Epithelial cell of proximal tubule (primary cell): Measurements from ENCODE around the gene ZNF595. TPM values are rescaled to one million over a fixed set of nuclear protein-coding genes. Genes with fewer than 3 reads are reported as not detected.
"Not testable (repeated sequence)": the region's sequence is repeated elsewhere in the genome, so short reads cannot be mapped to it uniquely, and the experiment has no call there.

ENCODE experiments used
- DNase-seq: peaks from one replicate; pipeline ENCODE4 v3.0.0-alpha.2; 2011; ENCODE audit warnings: low read depth
- H3K4me3 ChIP-seq: 2 replicates; pipeline ENCODE4 v1.5.1; 2011; ENCODE audit warnings: low read depth, mild to moderate bottlenecking, low read length
- total RNA-seq: library from RNA; depleted of rRNA; stranded (reverse); fragments of >200 nt; gene quantifications from 2 replicates; pipeline ENCODE4 v1.2.3, GENCODE V29; 2015

The ZNF595 gene
- 5.6 and 9.9 TPM in 2 replicates for total RNA-seq

DNA sequence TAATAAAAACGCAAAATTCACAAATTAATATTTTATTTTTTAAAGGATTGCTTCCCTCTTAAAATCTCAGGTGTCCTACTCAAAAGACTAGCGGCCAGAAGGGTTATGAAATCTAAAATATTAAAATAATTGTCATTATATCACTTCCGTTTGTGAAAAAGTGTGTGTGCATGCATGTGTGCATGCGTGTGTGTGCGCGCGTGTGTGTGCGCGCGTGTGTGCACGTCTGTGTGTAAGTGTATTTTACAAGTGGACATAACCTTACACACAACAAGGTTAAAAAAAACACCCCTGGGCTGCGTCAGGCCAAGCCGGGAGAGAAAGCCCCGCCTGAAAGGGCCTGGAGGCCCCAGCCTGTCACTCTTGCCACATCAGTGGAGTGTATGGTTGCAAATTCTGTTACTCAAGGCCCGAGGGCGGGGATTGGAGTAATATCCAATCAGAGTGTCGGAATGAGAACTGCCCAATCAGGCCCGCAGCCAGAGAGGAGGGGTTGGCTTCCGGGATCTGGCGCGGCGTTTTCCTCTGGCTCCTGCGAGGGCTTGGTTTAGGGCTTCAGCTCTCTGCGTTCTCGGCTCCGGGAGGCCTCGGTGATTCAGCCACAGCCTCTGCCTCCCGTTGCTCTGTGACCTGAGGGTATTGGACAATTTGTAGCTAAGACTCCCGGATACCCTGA, at the start of gene ZNF595:
ZNF595 (plus strand) TSS at position 518 of the 676 bp plus-strand sequence. CDS start 168 bp downstream, outside the sequence.
- not testable (repeated sequence) for DNase-seq

DNA sequence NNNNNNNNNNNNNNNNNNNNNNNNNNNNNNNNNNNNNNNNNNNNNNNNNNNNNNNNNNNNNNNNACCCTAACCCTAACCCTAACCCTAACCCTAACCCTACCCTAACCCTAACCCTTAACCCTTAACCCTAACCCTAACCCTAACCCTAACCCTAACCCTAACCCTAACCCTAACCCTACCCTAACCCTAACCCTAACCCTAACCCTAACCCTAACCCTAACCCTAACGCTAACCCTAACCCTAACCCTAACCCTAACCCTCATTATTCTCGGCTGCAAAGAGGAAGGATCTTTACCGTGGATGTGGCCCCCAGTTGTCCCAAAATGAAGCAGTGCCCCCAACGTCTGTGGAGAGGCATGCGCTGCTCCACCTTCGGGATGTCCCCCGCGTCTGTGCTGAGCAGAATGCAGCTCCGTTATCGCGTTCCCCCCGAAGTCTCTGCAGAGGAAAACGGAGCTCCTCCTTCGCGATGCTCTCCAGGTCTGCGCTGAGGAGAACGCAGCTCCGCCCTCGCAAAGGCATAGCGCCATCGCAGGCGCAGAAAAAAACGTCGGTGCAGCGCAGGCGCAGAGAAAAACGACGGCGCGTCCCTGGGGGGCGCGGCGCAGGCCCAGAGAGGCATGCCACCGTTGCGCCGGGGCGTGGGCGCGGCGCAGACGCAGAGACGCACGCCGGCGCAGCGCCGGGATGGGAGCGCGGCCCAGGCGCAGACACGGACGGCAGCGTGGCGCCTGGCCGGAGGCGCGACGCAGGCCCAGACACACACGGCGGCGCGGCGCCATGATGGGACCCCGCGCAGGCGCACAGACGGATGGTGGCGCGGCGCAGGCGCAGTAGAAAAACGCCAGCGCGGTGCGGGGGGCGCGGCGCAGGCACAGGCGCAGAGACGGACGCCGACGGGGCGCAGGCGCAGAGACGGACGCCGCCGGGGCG, 42.9 kb upstream of the ZNF595 start:
- DNase-seq, H3K4me3 ChIP-seq: not testable (repeated sequence)

More for the DNA sequence above, at the start of gene ZNF595:
- peak within 1 kb of the TSS; percentile 36 for H3K4me3 ChIP-seq

DNA sequence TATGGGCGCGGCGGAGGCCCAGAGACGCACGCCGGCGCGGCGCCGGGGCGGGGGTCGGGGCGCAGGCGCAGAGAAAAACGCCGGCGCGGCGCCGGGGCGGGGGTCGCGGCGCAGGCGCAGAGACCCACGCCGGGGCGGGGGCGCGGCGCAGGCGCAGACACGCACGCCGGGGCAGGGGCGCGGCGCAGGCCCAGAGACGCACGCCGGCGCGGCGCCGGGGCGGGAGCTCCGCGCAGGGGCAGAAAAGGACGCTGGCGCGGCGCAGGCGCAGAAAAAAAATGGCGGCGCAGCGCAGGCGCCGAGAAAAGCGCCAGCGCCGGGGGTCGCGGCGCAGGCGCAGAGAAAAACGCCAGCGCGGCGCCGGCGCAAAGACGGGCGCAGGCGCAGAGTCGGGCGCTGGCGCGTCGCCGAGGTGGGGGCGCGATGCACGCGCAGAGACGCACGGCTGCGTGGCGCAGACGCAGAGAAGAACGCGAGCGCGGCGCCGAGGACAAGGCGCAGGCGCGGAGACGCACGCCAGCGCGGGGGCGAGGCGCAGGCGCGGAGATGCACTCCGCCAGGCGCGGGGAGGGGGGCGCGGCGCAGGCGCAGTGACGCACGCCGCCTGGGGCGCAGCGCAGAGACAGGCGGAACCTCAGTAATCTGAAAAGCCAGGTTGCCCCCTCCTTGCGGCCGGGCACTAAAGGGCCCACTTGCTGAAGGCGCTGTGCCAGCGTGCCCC, 41.9 kb upstream of the ZNF595 start:
- DNase-seq, H3K4me3 ChIP-seq: not testable (repeated sequence)

DNA sequence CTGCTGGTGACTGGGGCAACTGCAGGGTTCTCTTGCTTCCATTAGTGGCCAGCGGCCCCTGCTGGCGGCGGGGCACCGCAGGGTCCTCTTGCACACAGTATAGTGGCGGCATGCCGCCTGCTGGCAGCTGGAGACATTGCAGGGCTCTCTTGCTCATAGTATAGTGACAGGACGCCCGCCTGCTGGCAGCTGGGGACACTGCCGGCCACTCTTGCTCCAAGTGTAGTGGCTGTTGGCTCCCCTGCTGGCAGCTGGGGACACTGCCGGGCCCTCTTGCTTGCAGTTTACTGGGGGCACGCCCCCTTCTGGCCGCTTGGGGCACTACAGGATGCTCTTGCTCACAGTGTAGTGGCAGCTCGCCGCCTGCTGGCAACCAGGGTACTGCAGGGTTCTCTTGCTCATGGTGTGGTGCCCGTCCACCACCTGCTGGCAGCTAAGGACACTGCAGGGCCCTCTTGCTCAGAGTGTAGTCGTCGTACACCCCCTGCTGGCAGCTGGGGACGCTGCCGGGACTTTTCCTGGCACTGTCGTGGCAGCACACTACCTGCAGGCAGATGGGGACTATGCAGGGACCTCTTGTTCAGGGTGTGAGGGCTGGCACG, 41.2 kb upstream of the ZNF595 start:
- H3K4me3 ChIP-seq, DNase-seq: not testable (repeated sequence)

DNA sequence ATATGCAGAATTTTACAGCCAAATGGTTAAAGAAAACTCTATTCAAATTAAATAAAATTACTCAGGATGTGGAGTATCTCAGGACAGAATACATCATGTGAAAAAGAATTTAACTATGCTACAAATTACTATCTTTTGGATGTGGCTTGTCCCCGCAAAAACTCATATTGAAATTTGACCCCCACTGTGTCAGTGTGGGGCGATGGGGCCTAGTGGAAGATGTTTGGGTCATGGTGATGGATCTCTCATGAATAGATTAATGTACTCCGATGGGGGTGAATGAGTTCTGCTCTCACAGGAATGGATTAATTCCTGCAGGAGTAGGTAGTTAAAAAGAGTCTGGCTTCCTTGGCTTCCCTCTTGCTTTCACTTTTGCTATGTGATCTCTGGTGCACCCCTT, 35.0 kb upstream of the ZNF595 start:
- H3K4me3 ChIP-seq, DNase-seq: not testable (repeated sequence)

DNA sequence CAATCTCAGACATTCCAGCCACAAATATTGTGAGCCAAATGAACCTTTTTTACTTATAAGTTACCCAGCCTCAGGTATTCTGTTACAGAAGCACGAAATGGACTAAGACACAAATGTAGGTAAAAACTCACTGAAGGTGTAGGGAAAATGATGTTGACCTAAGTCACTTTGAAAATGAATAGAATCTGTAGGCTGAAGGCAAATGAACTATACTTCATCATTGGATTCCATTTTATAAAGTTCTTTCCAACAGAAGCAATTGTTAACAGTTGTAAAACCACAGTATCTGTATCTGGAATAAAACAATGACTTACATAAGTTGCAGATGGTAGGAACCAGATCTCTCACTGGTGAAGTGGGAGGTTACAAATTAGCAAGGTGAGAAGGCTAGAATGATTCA, 34.5 kb upstream of the ZNF595 start:
- not testable (repeated sequence) for DNase-seq

DNA sequence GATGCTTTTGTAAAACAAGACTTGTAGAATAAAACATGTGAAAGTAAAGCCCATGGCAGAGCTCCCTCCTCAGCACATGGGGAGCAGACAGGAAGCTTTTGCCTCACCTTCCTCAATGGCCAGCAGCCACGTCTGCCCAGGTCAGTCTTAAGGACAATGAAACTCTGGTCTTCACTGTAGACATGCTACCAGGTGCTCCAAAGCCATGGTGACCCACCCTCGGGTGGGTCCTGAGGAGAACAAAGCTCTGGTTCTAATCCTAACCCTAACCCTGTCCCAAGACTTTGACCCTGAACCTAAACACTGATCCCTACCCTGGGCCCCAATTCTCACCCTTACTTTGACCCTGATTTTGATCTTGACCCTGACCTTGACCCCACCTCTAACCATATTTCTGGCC, 30.2 kb upstream of the ZNF595 start:
- DNase-seq, H3K4me3 ChIP-seq: not testable (repeated sequence)

More for the DNA sequence above, 34.5 kb upstream of the ZNF595 start:
- not testable (repeated sequence) for H3K4me3 ChIP-seq

DNA sequence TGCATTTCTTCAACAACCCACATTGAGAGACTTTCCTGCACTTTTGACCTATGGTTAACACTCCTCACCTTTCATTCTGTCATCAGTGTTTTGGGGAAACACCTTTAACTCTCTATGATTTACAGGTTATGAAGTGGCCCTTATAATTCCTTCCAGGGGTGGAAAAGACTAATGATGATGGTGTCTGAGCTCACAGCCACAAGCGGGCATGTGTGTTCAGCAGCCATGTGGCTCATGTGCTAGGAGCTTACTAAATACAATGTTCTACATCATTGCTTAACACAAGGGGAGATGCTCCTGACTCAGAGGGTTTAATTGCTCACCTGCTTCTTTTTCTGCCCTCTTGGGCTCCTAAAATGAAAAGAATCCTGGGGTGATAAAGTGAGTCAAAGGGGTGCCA, 28.8 kb upstream of the ZNF595 start:
- not testable (repeated sequence) for H3K4me3 ChIP-seq, DNase-seq

DNA sequence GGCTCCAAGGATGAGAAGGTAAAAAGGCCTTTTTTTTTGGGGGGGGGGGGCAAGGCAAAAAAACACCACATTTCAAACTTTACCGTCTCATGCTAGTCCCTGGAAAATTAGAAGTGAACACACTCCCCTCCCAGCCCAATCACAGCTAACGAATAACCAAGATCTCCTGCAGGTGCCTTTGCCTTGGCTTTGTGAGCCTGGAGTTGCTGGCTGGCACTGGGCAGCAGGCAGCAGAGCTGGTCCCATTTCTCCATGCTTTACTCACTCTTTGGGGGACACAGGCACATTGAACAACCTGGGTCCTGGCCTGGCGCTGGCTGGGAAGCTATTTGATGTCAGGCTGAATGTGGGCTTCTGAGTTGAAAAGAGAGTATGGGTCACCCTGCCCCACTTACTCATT, 25.6 kb upstream of the ZNF595 start:
- H3K4me3 ChIP-seq, DNase-seq: not testable (repeated sequence)

DNA sequence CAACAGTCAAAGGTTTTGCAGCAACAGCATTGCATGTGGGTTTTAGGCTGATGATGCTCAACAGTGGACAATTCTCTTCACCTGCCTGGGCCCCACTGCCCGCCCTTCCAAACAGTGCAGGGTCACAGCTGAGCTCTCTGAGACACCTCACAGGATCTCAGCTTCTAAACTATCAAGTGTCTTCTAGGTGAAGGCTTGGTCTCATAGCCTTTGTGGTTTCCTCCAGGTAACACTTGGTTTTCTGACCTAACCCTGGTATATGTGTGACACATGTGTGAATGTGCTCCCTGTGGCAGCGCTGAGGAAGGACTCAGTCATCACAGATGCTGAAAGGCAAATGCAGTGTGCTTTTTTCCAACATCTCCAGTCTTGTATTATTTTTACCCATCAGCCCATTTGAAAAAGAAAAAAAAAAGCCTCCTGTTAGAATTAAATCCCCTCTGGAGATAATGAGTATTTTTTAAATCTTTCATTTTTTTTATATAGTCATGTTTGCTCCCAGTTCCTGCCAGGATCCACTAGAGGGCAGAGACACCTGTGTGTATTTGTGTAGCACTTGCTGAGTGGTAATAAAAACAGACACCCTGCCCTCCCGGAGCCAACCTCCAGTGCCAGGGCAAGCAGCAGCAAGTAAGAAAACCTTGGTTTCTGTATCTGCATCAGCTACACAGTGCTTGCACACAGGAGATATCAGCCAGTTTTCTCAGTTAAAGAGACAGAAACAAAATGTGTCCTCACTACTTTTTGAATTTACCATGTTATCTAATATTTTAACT, 24.2 kb upstream of the ZNF595 start:
- DNase-seq, H3K4me3 ChIP-seq: not testable (repeated sequence)

DNA sequence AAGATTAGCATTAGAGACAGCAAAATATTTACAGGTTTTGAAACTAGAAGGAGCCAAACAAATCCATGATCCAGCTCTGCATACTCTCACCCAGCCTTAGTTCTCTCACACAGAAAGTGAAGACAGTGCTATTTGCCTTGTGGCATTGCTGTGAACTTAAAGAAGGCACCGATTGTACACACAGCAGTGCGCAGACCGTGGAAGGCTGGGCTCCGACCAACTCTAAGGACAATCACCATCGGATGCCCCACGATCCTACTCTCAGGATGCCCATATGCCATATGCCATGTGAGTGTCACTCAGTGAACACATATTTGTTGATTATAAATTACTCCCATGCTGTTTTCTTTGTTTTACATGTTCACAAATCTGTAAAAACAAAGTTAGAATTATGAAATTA, 19.8 kb upstream of the ZNF595 start:
- not testable (repeated sequence) for H3K4me3 ChIP-seq, DNase-seq

DNA sequence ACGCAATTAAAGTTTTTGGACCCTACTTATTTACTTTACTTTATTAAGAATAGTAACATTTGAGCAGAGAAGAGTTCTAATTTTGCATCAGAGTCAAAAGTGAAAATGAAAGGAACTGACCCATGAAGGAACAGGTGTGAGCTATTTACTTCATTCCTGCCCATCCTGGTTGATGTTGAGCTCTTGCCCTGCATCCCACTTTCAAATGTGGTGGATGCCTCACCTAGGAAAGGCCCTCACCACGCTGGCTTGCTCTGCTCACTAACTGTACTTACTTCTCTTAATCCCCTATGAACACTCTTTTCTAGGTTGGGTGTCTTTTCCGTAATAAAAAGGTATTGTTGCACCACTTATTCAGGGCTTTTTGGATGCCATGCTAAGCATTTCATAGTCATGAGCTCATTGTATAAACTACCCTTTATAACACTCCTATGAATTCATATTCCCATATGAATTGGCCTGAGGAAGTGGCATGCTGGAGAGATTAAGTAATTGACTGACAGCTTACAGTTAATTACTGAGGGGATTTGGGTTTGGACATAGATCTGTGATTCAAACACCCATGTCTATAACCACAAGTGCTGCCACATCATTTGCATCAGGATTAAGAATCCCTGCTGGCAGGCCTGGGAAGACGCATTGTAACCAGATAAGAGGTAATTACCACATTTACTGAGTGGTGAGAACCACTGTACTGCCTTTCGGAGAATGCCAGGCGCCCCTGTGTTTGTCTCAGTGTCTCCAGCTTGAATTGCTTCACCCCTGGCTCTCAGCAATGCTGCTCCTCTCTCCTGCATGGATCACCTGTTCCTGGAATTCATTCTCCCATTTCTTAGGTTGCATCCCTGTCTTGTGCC, 16.3 kb upstream of the ZNF595 start:
- not testable (repeated sequence) for H3K4me3 ChIP-seq, DNase-seq

DNA sequence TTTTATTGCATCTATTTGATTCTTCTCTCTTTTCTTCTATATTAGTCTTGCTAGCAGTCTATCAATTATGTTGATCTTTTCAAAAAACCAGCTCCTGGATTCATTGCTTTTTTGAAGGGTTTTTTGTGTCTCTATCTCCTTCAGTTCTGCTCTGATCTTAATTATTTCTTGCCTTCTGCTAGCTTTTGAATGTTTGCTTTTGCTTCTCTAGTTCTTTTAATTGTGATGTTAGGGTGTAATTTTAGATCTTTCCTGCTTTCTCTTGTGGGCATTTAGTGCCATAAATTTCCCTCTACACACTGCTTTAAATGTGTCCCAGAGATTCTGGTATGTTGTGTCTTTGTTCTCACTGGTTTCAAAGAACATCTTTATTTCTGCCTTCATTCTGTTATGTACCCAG, 14.9 kb upstream of the ZNF595 start:
- H3K4me3 ChIP-seq, DNase-seq: not testable (repeated sequence)

DNA sequence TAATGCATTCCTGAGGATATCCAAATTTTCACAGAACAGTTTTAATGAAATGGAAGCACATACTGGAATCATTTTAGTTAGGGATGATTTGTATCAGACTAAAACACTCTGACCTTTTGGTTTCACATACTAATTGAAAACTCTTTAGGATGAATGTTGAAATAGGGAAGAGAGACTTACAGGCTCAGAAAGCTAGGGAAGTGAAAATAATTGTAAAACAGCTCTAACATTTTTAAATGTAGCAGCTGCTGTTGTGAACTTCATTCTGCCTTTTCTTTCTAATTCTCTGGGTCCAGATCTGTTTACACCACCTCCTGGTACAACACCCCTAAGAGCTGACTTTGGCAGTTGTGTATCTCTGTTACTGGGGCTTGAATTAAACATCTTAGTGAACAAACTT, 9.7 kb upstream of the ZNF595 start:
- not testable (repeated sequence) for DNase-seq, H3K4me3 ChIP-seq

DNA sequence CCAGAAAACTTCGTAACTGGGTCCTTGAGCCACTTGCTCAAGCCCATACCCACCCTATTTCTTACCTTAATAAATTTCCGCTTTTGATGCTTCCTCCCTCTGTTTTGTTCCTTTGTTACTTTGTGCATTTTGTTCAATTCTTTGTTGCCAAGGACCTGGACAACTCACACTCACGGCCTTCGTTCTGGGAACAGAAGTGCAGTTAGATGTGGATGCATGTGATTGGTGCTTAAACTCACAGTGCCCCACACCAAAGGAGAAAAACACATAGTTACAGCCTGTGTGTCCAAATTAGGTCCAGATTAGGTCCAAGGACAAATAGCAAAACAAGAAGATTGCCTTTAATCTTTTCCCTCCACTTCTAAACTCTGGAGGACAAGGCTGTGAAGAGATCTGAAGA, 1.9 kb upstream of the ZNF595 start:
- not testable (repeated sequence) for H3K4me3 ChIP-seq, DNase-seq

DNA sequence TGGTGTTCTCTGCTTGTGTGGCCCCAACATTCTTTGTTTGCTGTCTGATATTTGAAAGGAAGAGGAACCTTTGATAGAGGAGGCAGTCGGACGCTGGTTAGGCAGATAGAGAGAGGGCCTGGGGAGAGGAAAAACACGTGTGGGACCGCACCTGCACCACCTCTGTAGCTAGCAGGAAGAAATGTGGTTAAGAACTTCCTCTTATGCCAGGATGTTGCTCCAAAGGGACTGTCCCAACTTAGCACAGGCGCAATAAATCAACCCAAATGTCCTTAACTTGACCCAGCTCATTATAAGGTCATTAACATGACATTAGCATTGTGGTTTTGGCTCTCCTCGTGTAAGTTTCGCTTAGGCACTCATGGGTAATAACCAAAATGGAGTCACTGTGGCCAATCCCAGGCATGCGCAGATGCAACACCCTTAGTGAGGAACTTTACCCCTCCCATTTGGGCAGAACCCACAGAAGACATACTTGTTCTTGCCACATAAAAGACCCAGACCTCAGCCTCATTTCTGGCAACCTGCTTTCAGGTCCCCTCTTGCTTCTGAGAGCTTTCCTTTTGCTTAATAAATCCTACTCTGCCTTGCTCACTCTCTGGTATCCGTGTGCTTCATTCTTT, 1.4 kb upstream of the ZNF595 start:
- not testable (repeated sequence) for H3K4me3 ChIP-seq, DNase-seq

DNA sequence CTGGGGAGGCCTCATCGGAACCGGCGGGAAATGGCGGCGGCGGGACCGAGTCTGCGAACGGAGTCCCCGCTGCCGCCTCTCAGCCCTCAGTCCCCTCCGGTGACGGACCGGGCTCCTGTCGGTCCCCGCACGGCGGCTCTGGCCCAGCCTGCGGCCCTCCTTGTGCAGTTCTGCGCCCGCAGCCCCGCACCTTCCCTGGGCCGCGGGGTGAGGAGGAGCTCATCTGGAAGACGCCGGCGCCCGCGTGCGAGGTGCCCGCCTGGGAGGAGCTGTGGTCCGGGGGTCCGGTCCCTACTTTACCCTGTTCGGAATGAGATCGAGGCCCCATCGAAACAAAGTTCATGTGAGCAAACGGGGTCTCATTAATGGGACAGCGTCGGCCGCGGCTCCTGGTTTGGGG, 400 bp downstream of the ZNF595 start:
- DNase-seq, result not testable (repeated sequence)
- H3K4me3 ChIP-seq, result peak overlapping the region; percentile 36
